Activated CD4-positive, alpha-beta T cell treated with anti-CD3 and anti-CD28 coated beads, Interleukin-2, amount 50 U/mL, for 1 hour (primary cell): ENCODE data around the gene TP53.
"Not testable (repeated sequence)": the region's sequence is repeated elsewhere in the genome, so short reads cannot be mapped to it uniquely, and the experiment has no call there.

Experiments
- DNase-seq: peaks from one replicate; pipeline ENCODE4 v3.0.0-alpha.2; 2020

Gene TP53

DNA sequence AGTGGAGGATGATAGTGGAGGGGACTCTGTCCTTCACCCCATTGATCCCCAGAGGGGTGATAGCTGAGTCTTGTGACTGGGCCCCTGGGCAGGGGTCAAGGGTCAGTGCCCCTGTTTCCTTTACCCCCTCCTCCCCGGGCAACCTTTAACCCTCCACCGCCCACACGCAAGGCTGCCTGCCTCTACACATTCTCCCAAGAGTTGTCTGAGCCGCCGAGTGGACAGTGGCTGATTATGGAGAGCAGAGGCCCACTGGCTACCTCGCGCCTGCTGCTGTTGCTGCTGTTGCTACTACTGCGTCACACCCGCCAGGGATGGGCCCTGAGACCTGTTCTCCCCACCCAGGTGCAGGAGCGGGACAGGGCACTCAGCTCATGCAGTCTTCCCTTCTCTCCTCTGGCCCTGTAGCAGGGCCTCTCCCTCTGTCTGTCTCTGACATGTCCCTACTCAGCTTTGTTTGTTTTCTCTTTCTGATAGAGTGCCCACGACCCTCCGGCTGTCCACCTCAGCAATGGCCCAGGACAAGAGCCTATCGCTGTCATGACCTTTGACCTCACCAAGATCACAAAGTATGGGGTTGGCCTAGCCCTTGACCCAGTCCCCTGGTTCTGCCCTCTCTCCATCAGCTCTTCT is 57.2 kb downstream of the TP53 start, which contains the start of gene SHBG:
Gene SHBG (plus strand): TSS at position 197 of the 633 bp plus-strand sequence. CDS start 38 bp downstream, at position 235.
- no peak for DNase-seq

DNA sequence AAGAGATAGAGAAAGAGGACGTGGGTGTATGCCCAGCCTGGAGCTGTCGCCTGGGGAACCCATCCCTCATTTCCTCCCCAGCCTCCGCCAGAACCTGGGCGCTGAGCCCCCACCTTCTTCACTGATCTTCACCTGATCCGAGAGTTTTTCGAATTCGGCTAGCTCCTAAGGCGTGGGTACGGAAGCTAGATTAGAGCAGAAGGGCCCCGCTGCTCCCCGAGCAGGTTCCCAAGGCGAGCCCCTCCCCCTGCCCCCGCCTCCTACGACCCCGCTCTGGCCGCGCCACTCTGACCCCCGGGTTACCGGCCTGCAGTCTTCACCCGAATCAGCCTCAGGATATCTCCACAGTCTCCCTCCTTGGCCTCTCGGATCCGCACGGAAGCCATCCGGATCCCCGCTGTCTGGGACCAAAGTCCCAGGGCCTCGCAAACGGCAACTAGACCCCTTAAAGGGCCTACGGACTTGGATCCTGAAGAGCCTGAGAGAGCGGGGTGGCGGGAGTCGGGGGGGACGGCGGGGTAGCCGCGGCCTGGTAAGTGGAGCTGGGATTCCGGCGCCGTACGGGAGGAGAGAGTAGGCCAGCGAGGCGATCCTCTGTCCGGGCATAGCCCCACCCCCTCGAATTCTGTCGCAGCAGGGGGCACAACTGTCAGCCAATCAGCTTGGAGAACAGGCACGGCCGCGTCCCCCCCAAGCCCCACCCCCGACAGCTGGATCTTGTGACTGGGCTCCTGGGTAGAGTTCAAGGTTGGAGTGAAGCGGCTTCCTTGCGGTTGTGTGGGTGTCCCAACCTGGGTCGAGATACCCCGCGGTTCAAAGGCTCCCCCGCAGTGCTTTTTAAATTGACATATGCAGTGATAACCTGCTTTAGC is 59.8 kb downstream of the TP53 start, which contains the start of gene SAT2:
Gene SAT2 (minus strand): TSS at position 572 of the 872 bp plus-strand sequence. CDS start 186 bp downstream, at position 386.
- DNase-seq, result peak; percentile 79

DNA sequence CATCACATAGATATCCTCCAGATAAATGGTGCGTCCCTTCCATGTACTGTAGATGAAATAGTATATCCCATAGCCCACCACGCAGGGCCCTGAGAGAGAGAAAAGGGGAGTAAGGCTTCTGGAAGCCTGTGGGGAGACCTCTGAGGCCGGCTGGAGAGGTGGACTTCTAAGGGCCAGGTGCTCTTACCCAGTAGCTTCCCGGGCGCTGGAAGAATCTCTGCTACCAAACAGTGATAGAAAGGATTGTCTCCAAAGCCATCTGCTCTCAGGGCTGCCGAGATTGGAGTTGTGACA is 60.4 kb downstream of the TP53 start:
- DNase-seq, result no peak

DNA sequence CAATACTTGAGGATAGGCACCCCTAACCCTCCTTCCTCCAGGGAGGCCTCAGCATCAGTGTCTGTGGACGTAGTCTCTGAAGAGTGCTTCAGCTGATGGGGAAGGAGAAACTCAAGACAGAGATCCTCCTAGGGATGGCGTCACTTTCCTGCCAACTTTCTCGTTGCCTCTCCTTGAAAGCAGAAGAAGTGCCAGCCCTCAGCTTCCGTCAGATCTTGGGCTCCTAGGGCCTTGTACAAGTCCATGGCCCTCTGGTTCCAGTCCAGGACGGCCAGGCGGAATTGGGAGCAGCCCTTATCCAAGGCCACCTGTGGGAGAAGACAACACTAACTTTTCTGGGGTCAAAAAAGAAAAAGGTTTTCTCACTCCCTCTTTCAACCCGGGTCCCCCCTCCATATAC is 61.0 kb downstream of the TP53 start:
- no peak for DNase-seq

DNA sequence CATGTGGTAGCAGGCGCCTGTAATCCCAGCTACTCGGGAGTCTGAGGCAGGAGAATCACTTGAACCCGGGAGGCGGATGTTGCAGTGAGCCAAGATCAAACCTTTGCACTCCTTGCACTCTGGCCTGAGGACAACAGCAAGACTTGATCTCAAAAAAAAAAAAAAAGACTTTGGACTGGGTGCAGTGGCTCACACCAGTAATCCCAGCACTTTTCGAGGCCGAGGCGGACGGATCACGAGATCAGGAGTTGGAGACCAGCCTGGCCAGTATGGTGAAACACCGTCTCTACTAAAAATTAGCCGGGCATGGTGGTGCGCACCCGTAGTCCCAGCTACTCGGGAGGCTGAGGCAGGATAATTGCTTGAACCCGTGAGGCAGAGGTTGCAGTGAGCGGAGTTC is 61.5 kb downstream of the TP53 start:
- DNase-seq, result not testable (repeated sequence)

GRCh38 chr17:7623661-7624060 is 63.6 kb downstream of the TP53 start:
- no peak for DNase-seq

GRCh38 chr17:7620835-7621234 is 66.5 kb downstream of the TP53 start:
- no peak for DNase-seq

- no peak for DNase-seq
These were observed 68.7 kb downstream of the TP53 start for GRCh38 chr17:7618608-7619007.
